GM18505 (cell line): ENCODE results near the gene EHD1.

ENCODE experiments used
- ATAC-seq: cut with Tn5 transposase; IDR thresholded peaks from one replicate; pipeline ENCODE4 v1.9.1; 2021; ENCODE audit not compliant: unreplicated experiment
- POLR2A ChIP-seq: IDR thresholded peaks from 4 replicates; pipeline ENCODE4 v1.6.1; 2011; ENCODE audit warnings: borderline replicate concordance; ENCODE audit not compliant: insufficient read depth, insufficient read length; ENCODE audit errors: extremely low read depth

Gene EHD1

DNA sequence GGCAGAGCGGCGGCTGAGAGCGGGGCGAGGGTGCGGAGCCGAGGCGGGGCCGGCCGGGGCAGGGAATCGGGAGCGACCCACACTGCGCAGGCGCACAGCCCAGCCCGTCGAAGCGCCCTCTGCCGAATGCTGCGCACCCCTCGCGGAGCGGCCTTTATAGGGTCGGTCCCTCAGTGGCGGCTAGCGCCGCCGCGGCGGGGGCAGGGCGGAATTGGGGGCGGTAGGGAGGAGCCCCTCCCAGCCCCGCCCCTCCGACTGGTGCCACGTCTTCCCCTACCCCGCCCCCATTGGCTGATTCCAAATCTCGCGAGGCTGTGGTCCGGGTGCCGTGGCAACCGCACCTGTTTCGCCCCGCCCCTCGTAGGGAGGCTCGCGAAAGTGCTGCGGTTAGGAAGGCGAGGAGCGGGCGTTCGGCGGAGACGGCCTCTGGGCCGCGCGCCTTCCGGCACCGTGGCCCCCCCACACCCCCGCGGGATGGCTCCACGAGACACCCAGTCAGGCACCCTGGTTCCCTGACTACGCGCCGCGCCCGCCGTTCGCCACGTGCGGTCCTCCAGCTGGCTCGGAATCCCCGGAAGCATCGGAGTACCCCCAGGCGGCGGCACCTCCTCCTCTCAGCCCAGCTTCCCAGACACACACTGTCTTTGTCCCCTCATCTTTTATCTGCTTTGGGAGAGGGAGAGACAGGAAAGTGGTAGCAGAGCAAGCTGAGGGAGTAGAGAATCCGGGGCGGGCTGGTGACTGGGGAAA lies at the start of gene EHD1:
Gene EHD1, minus strand, starts transcription at position 128 of the 750 bp plus-strand sequence. CDS start 157 bp downstream, outside the sequence.
- TF ChIP-seq POLR2A, result peak; percentile 100
- peak; percentile 68 for ATAC-seq

- no peak for ATAC-seq
- TF ChIP-seq POLR2A, result no peak
Observed at GRCh38 chr11:64926689-64927088, 48.3 kb upstream of the EHD1 start.

GRCh38 chr11:64925536-64926436 lies 47.4 kb upstream of the EHD1 start:
- ATAC-seq, result no peak
- TF ChIP-seq POLR2A, result no peak

DNA sequence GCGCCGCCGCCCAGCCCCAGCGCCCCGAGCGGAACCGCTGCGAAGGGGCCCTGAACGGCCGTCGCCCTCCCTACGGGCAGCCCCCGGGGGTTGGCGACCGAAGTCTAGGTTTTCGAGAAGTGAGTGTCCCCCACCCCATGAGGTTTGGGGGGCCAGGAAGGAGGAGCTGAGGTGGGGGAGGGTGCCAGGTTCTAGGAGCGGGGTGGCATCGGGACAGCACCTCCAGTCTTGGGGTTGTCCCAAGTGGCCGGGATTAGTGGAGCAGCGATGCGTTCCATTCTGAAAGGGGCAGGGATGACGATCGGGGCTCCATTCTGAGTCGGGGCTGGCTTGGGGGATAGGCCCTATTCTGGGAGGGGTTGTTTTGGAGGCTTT lies 46.5 kb upstream of the EHD1 start:
- no peak for ATAC-seq
- no peak for TF ChIP-seq POLR2A

DNA sequence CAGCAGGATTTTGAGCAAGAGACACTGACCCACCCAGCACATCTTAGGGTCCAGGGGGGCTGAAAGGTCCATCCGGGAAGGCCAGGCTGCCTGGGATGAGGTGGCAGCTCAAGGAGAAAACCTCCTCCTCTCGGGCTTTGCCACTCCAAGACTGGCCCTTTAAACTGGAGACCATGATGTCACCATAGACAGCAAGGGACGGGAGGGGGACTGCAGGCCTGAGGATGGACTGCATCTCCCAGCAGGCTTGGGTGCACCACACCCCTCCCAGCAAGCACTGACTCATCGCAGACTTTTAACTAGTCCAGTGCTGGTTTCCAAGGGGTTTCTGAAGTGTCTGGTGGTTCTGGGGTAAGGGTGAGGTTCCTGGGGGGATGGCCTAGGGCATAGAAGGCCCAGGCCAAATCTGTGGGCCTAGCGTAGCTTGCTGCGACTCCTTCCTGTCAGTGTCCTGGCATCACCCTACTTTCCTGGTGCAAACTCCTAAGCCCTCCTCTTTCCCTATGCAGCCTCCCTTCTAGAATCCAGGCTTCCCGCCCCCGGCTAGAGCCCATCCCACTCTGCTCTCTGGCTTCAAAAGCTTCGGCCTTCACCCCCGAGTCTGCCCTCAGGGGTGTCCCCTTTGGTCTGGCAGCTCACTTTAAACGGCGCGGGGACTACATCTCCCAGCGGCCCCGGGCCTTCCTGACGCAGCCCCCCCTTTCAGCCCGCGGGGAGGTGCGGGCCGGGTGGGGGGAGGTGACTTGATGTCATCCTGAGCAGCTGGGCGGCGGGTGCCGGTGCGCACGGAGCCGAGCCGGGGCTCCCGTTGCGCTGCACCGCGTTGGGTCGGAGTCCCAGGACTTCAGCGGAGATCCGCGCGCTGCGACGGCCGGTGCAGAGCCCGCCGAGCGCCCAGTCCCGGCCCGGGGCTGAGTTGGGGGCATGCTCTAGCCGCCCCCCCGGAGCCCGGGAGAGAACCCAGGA lies 45.8 kb upstream of the EHD1 start, which contains the start of gene PPP2R5B:
Gene PPP2R5B, plus strand, starts transcription at position 746 of the 966 bp plus-strand sequence. CDS start 1,046 bp downstream, outside the sequence.
- peak; percentile 65 for ATAC-seq
- no peak for TF ChIP-seq POLR2A

DNA sequence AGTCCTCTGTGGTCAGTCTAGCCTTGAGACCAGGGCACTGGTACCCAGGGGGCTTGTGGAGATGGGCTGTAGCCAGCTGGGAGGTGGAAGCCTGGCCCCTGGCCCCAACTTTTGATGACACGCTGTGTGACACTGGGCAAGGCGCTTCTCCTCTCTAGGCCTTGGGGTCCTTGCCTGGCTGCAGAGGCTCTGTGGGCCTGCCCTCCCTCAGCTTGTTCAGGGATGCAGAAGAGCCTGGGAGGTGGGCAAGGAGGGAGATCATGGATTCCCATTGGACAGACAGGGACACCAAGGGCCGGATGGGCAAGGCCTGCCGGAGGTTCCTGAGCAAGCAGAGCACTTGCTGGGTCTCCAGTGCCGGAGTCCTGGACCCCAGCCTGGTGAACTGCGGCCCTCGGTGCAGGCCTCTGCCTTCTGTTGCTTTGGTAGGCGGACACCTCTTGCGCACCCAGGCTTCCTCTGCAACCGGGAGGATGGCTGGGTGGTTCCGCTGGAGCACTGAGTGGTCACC lies 44.8 kb upstream of the EHD1 start:
- no peak for TF ChIP-seq POLR2A
- no peak for ATAC-seq

DNA sequence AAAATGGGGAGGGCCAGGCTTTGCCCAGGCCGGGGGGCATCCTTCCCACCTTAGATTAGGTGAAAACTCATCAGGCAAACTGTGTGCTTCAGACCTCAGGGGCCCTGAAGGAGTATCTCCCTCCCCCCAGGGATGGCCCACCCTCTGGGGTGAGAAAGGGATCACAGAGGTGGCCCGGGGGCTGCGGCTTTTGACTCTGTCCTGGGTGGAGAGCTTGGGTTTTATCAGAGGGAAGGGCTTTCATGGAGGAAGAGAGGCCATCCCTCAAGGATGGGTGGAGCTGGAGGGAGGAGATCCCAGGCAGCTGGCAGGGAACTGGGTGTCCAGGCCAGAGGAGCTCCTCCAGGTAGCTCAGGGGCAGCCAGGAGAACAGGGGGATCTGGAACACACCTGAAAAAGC lies 43.0 kb upstream of the EHD1 start:
- ATAC-seq, result no peak
- TF ChIP-seq POLR2A, result no peak

- ATAC-seq, result no peak
- no peak for TF ChIP-seq POLR2A
Observed at GRCh38 chr11:64920124-64920523, 41.7 kb upstream of the EHD1 start.

DNA sequence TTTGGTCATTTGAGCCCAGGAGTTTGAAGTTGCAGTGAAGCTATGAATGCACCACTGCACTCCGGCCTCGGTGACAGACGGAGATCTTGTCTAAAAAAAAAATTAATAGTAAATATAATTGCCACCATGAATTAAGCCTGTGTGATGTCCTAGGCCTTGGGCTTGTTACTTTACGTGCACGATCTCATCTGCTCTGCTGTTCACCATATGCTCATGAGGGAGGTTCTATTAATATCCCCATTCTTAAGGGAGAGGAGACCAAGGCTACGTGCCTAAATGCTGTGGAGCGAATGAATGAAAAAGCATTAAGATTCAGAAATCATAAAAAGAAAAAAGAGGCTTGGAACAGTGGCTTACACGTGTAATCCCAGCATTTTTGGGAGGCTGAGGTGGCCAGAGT lies 41.2 kb upstream of the EHD1 start:
- no peak for TF ChIP-seq POLR2A
- no peak for ATAC-seq

- no peak for ATAC-seq
Observed at GRCh38 chr11:64918017-64918416, 39.6 kb upstream of the EHD1 start.

DNA sequence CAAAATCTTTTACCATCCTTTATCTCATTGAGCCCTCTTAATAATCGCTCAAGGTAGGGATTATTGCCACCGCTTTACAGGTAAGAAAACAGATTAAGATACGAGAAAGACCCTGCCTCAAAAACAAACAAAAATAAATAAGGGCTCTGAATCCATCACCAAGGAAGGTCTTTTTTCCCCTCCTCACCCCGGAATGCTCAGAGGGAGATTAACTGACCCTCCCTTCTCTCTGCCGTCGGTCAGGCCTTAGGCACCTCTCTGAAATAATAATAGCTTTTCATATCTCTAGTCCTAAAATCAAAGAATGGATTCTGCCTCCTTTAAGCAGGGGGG lies 39.2 kb upstream of the EHD1 start:
- TF ChIP-seq POLR2A, result no peak

More at GRCh38 chr11:64918017-64918416, 39.6 kb upstream of the EHD1 start:
- no peak for TF ChIP-seq POLR2A

DNA sequence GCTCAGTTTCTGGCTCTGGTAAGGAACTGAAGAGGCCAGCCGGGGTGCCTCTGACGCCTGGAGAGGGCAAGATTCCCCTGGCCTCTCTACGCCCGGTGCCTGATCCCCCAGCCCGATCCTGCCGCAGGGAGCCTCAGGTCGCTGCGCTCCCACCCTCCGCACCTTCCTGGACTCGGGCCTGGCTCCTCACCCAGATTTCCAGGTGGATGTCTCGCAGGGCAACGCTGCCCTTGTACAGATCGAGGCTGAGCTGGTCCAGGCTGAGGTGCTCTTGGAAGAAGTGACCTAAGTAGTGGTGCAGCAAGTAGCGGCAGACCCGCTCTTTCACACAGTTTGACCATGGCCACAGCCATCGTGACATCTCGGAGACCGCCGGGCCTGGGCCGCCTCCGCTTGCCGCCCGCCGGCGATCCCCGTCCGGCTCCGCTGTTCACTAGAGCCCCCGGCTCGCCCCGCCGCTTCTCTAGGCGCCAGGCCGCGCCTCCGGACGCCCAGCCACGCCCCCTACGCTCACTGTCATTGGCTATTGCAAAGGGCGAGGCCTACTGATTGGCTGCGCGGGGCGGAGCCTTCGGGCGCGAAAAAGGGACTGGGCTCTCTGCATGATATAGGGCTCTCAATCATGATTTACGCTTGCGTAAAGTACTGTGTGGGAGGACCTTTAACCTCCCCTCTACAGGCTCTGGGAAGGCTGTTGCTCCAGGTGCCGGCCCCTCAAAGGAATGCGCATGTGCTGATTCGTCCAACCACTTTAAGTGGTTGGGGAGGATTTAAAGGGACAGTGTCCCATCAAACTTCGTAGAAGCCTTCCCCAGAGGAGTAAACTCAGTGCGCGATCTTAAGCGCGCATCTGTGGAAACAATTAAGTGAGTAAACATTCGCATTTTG lies 38.6 kb upstream of the EHD1 start, which contains the start of gene ATG2A:
Gene ATG2A, minus strand, starts transcription at position 435 of the 888 bp plus-strand sequence. Its CDS starts 74 bp downstream, at position 361.
- peak; percentile 87 for ATAC-seq
- TF ChIP-seq POLR2A, result peak; percentile 71

More for the DNA sequence above, 39.2 kb upstream of the EHD1 start:
- no peak for ATAC-seq
